H1 (cell line): ENCODE data around the gene SPATS2. TPM values are rescaled to one million over a fixed set of nuclear protein-coding genes. Genes with fewer than 3 reads are reported as not detected.

ENCODE experiments used
- CTCF ChIA-PET: fragments of 300-600 bp; sonication (Branson Sonifier 250); formaldehyde crosslinking; loops from one replicate; lab custom pipeline; 2021; ENCODE audit not compliant: partially characterized antibody; lab: Charles Lee
- POLR2A ChIA-PET: fragments of 300-600 bp; sonication (Branson Sonifier 250); formaldehyde crosslinking; loops from one replicate; lab custom pipeline; 2021; ENCODE audit warnings: inconsistent platforms; ENCODE audit not compliant: partially characterized antibody; lab: Charles Lee
- DNase-seq, 2 experiments: peaks; one replicate each; pipeline versions ENCODE4 v3.0.0 to v3.0.0-alpha.2; 2010 to 2022; ENCODE audit warnings: low spot score in 2 of 2, low read depth in 1 of 2, mixed read lengths in 1 of 2
- FAIRE-seq: peaks from 2 replicates; lab custom pipeline; 2011; peaks lifted over from hg19 to GRCh38; lab: Jason Lieb, UNC
- H2AFZ ChIP-seq: 2 replicates; pipeline ENCODE4 v1.8.1; 2012; ENCODE audit warnings: low read length, inconsistent platforms
- H2AK5ac ChIP-seq: 2 replicates; pipeline ENCODE4 v1.6.1; 2013; ENCODE audit warnings: low read depth, low read length
- H2BK120ac ChIP-seq: replicated peaks from 2 replicates; pipeline ENCODE3; 2013; ENCODE audit warnings: low read depth, low read length, inconsistent platforms
- H2BK12ac ChIP-seq: 2 replicates; pipeline ENCODE4 v1.6.1; 2013; ENCODE audit warnings: low read depth, low read length
- H2BK15ac ChIP-seq: 2 replicates; pipeline ENCODE4 v1.6.1; 2013; ENCODE audit warnings: low read length
- H2BK20ac ChIP-seq: 2 replicates; pipeline ENCODE4 v1.6.1; 2013; ENCODE audit warnings: low read length
- H2BK5ac ChIP-seq: 2 replicates; pipeline ENCODE4 v1.6.1; 2013; ENCODE audit warnings: low read depth, low read length
- H3K14ac ChIP-seq: 2 replicates; pipeline ENCODE4 v1.6.1; 2013; ENCODE audit warnings: inconsistent platforms; ENCODE audit not compliant: insufficient read length
- H3K18ac ChIP-seq: 2 replicates; pipeline ENCODE4 v1.6.1; 2013; ENCODE audit warnings: low read length; ENCODE audit errors: extremely low read depth
- H3K23ac ChIP-seq: 2 replicates; pipeline ENCODE4 v1.6.1; 2013; ENCODE audit warnings: inconsistent platforms; ENCODE audit not compliant: insufficient read length
- H3K23me2 ChIP-seq: 2 replicates; pipeline ENCODE4 v1.6.1; 2013; ENCODE audit warnings: low read depth, low read length
- H3K27ac ChIP-seq: 2 replicates; pipeline ENCODE4 v1.6.1; 2011; ENCODE audit warnings: low read depth, low read length, inconsistent platforms
- H3K27me3 ChIP-seq, 4 experiments: replicated peaks in 1 of 4; 1 replicate in 1 of 4; 2 replicates in 3 of 4; pipeline versions ENCODE4 v1.6.1 to v1.8.1; 2011 to 2013; ENCODE audit warnings: low read length in 3 of 4, mild to moderate bottlenecking in 3 of 4, inconsistent platforms in 2 of 4, mixed read lengths in 2 of 4, moderate library complexity in 1 of 4; ENCODE audit not compliant: control insufficient read depth in 3 of 4, insufficient read depth in 3 of 4; ENCODE audit errors: extremely low read depth in 1 of 4
- H3K36me3 ChIP-seq, 4 experiments: 2 replicates each; pipeline versions ENCODE4 v1.6.1 to v1.8.1; 2011 to 2013; ENCODE audit warnings: mild to moderate bottlenecking in 4 of 4, low read length in 3 of 4, moderate library complexity in 2 of 4, control low read depth in 1 of 4, inconsistent platforms in 1 of 4; ENCODE audit not compliant: insufficient read depth in 4 of 4, control insufficient read depth in 2 of 4
- H3K4ac ChIP-seq: replicated peaks from 2 replicates; pipeline ENCODE3; 2013; ENCODE audit warnings: low read length, low read depth, mixed read lengths, inconsistent platforms; ENCODE audit not compliant: insufficient read length
- H3K4me1 ChIP-seq, 4 experiments: replicated peaks in 1 of 4; 1 replicate in 1 of 4; 2 replicates in 3 of 4; pipeline versions ENCODE4 v1.6.1 to v1.8.1; 2011 to 2013; ENCODE audit warnings: low read length in 3 of 4, inconsistent platforms in 2 of 4, mixed read lengths in 1 of 4; ENCODE audit not compliant: insufficient read depth in 4 of 4, control insufficient read depth in 3 of 4
- H3K4me2 ChIP-seq, 2 experiments: 2 replicates each; pipeline versions ENCODE4 v1.6.1 to v1.8.1; 2011 to 2013; ENCODE audit warnings: low read depth in 2 of 2, low read length in 2 of 2, control low read depth in 1 of 2, inconsistent platforms in 1 of 2, mild to moderate bottlenecking in 1 of 2; ENCODE audit not compliant: insufficient read depth in 1 of 2
- H3K4me3 ChIP-seq, 4 experiments: fragments of 200-600, 300-600 bp in 1 of 4; sonication (generic), shearing (Covaris generic), sonication (Bioruptor Twin) in 1 of 4; 2 replicates each; pipeline versions ENCODE4 v1.5.1 to v1.8.1; 2011 to 2016; ENCODE audit warnings: low read length in 4 of 4, low read depth in 3 of 4, control low read depth in 2 of 4, inconsistent platforms in 2 of 4, mild to moderate bottlenecking in 2 of 4, mixed read lengths in 1 of 4, moderate library complexity in 1 of 4; ENCODE audit not compliant: insufficient read depth in 2 of 4; ENCODE audit errors: extremely low read depth in 1 of 4
- H3K56ac ChIP-seq: replicated peaks from 2 replicates; pipeline ENCODE3; 2013; ENCODE audit warnings: low read depth, mild to moderate bottlenecking, mixed read lengths, low read length, inconsistent platforms; ENCODE audit not compliant: insufficient read length
- H3K79me1 ChIP-seq: 2 replicates; pipeline ENCODE4 v1.6.1; 2013; ENCODE audit warnings: low read depth, low read length, control low read depth
- H3K79me2 ChIP-seq, 2 experiments: 2 replicates each; pipeline versions ENCODE4 v1.6.1 to v1.8.1; 2012 to 2013; ENCODE audit warnings: low read length in 2 of 2, mild to moderate bottlenecking in 2 of 2, inconsistent platforms in 1 of 2; ENCODE audit not compliant: insufficient read depth in 2 of 2, control insufficient read depth in 1 of 2
- H3K9ac ChIP-seq, 4 experiments: replicated peaks in 1 of 4; 1 replicate in 1 of 4; 2 replicates in 3 of 4; pipeline versions ENCODE4 v1.6.1 to v1.8.1; 2011 to 2013; ENCODE audit warnings: low read depth in 3 of 4, low read length in 3 of 4, control low read depth in 2 of 4, mild to moderate bottlenecking in 2 of 4, moderate library complexity in 2 of 4, inconsistent platforms in 1 of 4; ENCODE audit errors: extremely low read depth in 1 of 4
- H3K9me3 ChIP-seq, 2 experiments: 2 replicates each; pipeline versions ENCODE4 v1.6.1 to v1.8.1; 2012 to 2013; ENCODE audit warnings: mild to moderate bottlenecking in 2 of 2, moderate library complexity in 2 of 2, control low read depth in 1 of 2, inconsistent platforms in 1 of 2, low read depth in 1 of 2, low read length in 1 of 2, mixed read lengths in 1 of 2; ENCODE audit not compliant: insufficient read depth in 2 of 2
- H4K20me1 ChIP-seq, 2 experiments: replicated peaks in 1 of 2; 2 replicates each; pipeline versions ENCODE3 to v1.8.1; 2011 to 2013; ENCODE audit warnings: inconsistent platforms in 2 of 2, low read length in 2 of 2, mild to moderate bottlenecking in 1 of 2; ENCODE audit not compliant: insufficient read depth in 2 of 2, control insufficient read depth in 1 of 2
- H4K5ac ChIP-seq: 2 replicates; pipeline ENCODE4 v1.6.1; 2013; ENCODE audit warnings: low read length, low read depth, mixed read lengths, inconsistent platforms; ENCODE audit not compliant: insufficient read length
- H4K8ac ChIP-seq: 2 replicates; pipeline ENCODE4 v1.8.0; 2013; ENCODE audit warnings: mild to moderate bottlenecking, moderate library complexity, low read length, inconsistent platforms; ENCODE audit not compliant: insufficient read depth; ENCODE audit errors: extremely low read depth
- H4K91ac ChIP-seq: replicated peaks from 2 replicates; pipeline ENCODE3; 2013; ENCODE audit warnings: low read length, mixed read lengths, inconsistent platforms; ENCODE audit not compliant: insufficient read length
- POLR2AphosphoS5 ChIP-seq: IDR thresholded peaks from 2 replicates; pipeline ENCODE4 v1.6.1; 2011; ENCODE audit warnings: low read depth, low read length
- WGBS, 2 experiments: shearing (Covaris generic) in 1 of 2; methylation state at CpG; one replicate each; pipeline versions ENCODE4 v1.1.6 to v1.1.7; 2013 to 2015; ENCODE audit warnings: low lambda C conversion rate in 2 of 2, mixed read lengths in 2 of 2, inconsistent platforms in 1 of 2, low coverage in 1 of 2, missing lambda C conversion rate in 1 of 2; ENCODE audit not compliant: insufficient replicate concordance in 2 of 2, insufficient coverage in 1 of 2, insufficient read length in 1 of 2; ENCODE audit errors: extremely low coverage in 1 of 2, missing lambda C conversion rate in 1 of 2; 5-methylcytosine and 5-hydroxymethylcytosine counted together
- polyA plus RNA-seq, 7 experiments: library from polyadenylated mRNA; depleted of rRNA in 3 of 7; stranded (reverse) in 5 of 7; unstranded in 2 of 7; fragments of >200 nt in 5 of 7; fragments of 200-250 nt in 2 of 7; gene quantifications; 1 replicate in 5 of 7; 2 replicates in 1 of 7; 4 replicates in 1 of 7; pipeline versions ENCODE4 v1.2.1 to v1.2.3, GENCODE V29; 2011 to 2013; ENCODE audit warnings: missing spikeins in 2 of 7, mixed read lengths in 2 of 7
- total RNA-seq: library from RNA; stranded (reverse); fragmentation: NEBNext Ultra II Directional; extraction: Animal tissue kit (Norgen Biotek cat#: 25700); gene quantifications from 2 replicates; pipeline ENCODE4 v1.2.1, GENCODE V29; 2021

The SPATS2 gene
- total and polyA plus RNA-seq, 2 of the 8 experiments (the other 6 are each of a cell fraction or from before 2014, with no cell fraction given) = 19.2 to 24.5 TPM

DNA sequence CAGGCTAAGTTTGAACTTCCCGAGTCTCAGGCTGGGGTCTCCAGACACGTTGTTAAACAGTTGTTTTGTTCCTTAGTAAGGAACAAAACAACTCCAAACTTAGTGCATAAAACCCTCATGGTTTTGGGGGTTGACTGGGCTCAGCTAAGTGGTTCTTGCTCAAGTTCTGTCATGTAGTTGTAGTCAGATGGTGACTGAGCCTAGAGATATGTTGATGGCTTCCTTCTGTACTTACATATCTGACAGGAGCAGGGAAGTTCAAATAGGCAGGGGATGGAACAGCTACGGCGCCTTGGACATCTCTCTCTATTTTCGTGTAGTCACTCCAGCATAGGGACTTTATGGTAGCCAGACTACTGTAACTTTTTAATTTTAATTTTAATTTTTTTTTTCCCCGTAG is 45.7 kb downstream of the SPATS2 start:
- Histone ChIP-seq H2AK5ac (no peak overlapping the region), H3K36me3 (no peaks in the 10 kb centered on the region), H2BK5ac (no peak overlapping the region), H3K79me2 (0 out of 4 replicates have a peak, but pooled peaks cover 0 to 3% of the 10 kb centered on the region in 2 experiments), H4K8ac (no peak overlapping the region), H3K23me2 (no peaks in the 10 kb centered on the region), H3K9me3 (no peaks in the 10 kb centered on the region), H4K91ac (no peak overlapping the region), H4K20me1 (no peaks in the 10 kb centered on the region), H3K4me2 (no peak overlapping the region), H3K27me3 (no peaks in the 10 kb centered on the region), H3K9ac (no peak overlapping the region), H2AFZ (no peak overlapping the region), H3K79me1 (no peaks in the 10 kb centered on the region), H3K18ac (no peak overlapping the region), H3K56ac (no peak overlapping the region), H3K4me3 (no peak overlapping the region), H3K4me1 (no peaks in the 10 kb centered on the region), H3K14ac (no peak overlapping the region), H3K27ac (no peak overlapping the region), H2BK12ac (no peak overlapping the region), H2BK120ac (no peak overlapping the region), H3K4ac (no peak overlapping the region), H2BK15ac (no peak overlapping the region), H4K5ac (no peak overlapping the region), H3K23ac (no peak overlapping the region), H2BK20ac (no peak overlapping the region)
- ChIA-PET POLR2A (no interaction called here), CTCF (interaction anchor here (0.6 to 2.1 kb wide), 6 partner anchors 10 to 224 kb away, joined by 3 to 6 read pairs (median 4); no protein-coding TSS in a partner anchor)
- DNase-seq (no peak), FAIRE-seq (no peak)
- 93% methylated on average over 6 of the region's 6 CpGs; no CpG with 5 or more reads in 1 of the 2 experiments for WGBS, 2 experiments
- TF ChIP-seq POLR2AphosphoS5 = no peak
